NCI-H128 (cell line): ENCODE data around the gene CTIF.
"Not testable (repeated sequence)": the region's sequence is repeated elsewhere in the genome, so short reads cannot be mapped to it uniquely, and the experiment has no call there.

ENCODE experiments used
- DNase-seq: peaks from one replicate; lab custom pipeline; 2025; ENCODE audit not compliant: unreplicated experiment; lab: John Stamatoyannopoulos, UW

CTIF gene

GRCh38 chr18:48700446-48700845 is 161.6 kb downstream of the CTIF start:
- no peak for DNase-seq

- no peak for DNase-seq
These were observed 163.7 kb downstream of the CTIF start for GRCh38 chr18:48702346-48703027.

- DNase-seq: no peak
These were observed 164.2 kb downstream of the CTIF start for GRCh38 chr18:48703028-48703386.

DNA sequence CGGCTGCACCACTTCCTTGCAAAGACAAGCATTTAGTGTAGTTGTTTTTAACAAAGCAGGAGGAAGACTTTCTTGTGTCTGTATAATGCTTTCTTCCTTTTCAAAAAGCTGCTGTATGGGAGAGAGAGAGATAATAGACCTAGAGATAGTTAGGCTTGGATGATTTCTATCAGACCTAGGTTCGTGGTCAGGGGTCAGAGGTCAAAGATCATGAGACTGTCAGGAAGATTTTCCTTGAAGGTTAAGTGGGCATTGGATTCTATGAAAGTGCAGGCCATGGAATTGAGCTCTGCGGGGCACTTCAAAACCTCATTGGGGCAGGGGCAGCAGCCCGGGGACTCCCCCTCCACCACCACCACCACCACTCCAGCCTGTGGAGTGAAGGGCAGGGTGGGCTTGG is 164.6 kb downstream of the CTIF start:
- DNase-seq: no peak

DNA sequence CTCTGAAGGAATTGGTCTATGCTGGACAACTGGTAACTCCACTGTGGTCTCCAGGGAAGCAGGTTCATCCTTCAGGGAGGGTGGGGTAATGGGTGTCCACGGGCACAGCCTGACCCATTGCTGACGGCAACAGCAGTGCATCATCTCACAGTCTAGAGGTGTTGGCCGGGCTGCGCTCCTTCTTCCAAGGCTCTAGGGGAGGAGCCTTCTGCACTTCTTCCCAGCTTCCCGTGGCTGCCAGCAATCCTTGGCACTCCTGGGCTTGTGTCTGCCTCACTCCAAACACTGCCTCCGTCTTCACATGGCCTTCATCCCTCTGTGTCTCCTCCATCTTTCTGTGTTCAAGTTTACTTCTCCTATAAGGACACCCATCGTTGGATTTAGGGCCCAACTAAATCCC is 166.2 kb downstream of the CTIF start:
- no peak for DNase-seq

DNA sequence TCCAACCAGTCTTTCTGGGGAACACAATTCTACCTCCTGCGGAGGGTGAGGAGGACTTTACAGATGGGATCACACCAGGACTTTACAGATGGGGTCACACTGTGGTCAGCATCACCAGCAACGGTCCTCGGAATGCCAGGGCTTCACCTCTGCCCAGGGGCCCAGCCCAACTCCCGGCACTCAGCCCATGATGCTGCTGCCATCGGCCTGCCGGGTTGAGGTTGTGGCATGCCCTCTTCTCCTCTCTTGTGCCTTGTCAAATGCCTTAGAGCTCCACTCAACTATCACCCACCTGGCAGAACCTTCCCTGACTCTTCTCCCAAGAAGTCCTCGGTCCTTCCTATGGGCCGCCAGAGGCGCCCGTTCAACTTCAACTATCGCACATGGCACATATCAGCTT is 166.7 kb downstream of the CTIF start:
- no peak for DNase-seq

DNA sequence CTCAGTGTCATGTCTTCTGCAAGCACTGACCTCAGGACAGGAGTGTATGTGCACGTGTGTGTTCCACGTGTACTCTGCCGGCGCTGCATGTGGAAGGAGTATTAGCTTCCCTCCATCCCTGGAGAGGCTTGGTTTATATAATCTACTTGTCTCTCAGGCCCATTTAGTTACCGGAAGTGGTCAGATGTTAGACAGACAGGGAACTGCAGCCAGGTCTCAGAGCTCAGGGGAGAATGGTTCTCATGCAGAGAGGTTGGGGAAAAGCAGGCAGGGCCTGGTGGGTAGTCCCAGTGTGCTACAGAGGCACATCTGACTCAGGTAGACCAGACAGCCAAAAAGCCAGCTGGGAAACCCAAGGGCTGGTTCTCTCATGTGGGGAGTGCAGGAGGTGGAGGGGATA is 167.9 kb downstream of the CTIF start:
- DNase-seq: no peak

GRCh38 chr18:48707636-48708296 is 168.9 kb downstream of the CTIF start:
- no peak for DNase-seq

GRCh38 chr18:48708807-48709206 is 170.0 kb downstream of the CTIF start:
- no peak for DNase-seq

GRCh38 chr18:48709371-48710062 is 170.7 kb downstream of the CTIF start:
- DNase-seq: no peak

- no peak for DNase-seq
These were observed 173.0 kb downstream of the CTIF start for GRCh38 chr18:48711651-48712486.

DNA sequence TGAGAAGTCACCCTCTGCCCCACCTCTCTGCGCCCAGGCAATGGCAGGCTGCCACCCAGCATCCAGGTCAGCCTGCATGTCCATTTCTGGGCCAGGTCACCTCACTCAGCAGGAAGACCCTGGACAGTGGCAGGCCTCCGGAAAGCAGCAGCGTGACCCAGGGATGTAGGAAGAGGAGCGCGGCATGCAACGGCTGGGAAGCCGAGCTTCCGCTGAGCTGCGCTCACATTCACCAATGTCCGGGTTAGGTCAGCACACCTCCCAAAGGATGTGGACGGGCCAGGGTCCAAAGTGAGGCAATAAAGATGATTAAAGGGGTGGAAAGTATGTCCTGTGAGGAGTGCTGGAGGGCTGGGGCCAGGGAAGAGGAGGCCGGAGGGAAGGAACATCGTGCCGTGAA is 174.5 kb downstream of the CTIF start:
- DNase-seq: no peak

GRCh38 chr18:48714873-48715272 is 176.0 kb downstream of the CTIF start:
- no peak for DNase-seq

DNA sequence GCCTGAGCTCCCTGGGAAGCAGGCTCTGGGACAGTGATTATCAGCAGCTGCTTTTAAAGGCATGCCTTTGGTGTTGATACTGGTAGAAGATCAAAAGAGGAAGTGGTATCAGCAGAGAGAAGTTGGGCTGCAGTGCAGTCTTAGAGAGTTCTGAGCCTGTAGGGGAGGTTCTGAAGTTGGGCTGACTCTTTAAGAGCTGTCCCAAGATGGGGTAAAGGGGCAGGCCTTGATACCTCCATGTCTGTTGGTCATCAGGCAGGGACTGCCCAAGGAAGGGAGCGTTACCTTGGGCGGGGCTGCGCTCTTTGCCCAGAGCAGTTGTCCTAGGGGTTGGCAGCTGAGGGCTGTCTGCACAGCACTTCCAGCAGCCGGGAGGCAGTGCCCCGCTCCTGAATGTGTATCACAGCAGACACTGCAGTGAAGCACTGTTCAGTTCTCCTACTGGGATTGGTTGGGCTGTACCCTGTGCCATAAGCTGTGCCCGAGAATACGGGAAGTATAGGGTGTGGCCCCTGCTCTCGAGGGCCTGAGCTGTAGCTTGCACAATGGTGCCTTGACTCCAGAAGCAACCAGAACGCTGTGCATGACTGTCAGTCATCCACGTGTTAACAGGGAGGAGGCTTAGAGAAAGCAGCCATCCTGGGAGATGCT is 177.0 kb downstream of the CTIF start:
- no peak for DNase-seq

DNA sequence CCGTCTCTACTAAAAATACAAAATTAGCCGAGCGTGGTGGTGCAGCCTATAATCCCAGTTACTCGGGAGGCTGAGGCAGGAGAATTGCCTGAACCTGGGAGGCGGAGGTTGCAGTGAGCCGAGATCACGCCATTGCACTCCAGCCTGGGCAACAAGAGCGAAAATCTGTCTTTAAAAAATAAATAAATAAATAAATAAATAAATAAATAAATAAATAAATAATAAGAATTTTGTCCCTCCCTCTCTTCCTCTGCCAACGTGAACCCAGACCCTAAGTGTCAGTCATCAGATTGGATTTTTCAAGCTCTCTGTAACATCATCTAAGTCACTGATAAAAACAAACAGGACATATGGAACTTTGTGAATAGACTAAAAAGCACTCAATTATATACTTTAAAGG is 178.4 kb downstream of the CTIF start:
- not testable (repeated sequence) for DNase-seq

DNA sequence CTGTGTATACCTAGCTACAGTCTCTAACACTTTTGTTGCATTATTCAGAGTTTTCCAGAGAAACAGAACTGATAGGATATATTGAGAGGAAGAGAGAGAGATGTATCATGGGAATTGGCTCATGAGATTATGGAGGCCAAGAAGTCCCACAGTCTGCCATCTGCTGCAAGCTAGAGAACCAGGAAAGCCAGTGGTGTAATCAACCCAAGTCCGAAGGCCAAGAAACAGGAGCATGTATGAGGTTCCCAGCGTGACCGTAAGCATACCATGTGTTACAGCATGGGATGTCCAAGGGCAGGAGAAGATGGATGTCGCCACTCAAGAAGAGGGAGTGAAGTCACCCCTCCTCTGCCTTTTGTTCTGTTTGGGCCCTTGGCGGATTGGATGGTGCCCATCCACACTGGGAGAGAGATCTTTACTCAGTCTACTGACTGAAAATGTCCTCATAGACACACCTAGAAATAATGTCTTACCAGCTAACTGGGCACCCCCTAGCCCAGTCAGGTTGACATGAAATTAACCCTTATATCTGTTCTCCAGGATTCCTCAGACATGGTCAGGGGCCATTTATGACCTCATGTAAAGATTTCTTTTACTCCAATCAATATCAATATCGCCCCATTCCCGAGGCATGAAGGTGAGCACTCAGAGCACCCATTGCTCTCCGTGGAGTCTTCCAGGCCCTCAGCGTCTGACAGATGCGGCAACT is 179.6 kb downstream of the CTIF start:
- DNase-seq: no peak

DNA sequence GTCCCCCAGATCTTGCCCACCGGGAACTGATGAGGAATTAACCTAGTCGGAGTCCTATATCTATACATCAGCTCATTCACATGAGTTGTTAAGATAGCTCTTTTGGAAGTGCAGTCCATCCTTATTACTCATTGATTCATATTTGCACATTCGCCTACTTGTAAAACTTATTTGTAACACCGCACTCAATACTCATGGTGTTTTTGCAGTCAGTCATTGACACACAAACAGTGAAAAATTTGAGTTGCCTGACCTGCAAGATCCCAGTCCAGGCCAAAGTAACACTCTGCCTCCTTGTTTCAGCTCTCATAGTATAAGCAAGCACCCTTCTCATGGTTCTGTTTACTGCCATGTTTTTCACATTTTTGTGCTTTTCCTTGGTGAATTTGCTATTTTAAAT is 180.6 kb downstream of the CTIF start:
- DNase-seq: no peak

- DNase-seq: no peak
These were observed 181.3 kb downstream of the CTIF start for GRCh38 chr18:48719974-48720654.

GRCh38 chr18:48720655-48721025 is 181.8 kb downstream of the CTIF start:
- DNase-seq: no peak

DNA sequence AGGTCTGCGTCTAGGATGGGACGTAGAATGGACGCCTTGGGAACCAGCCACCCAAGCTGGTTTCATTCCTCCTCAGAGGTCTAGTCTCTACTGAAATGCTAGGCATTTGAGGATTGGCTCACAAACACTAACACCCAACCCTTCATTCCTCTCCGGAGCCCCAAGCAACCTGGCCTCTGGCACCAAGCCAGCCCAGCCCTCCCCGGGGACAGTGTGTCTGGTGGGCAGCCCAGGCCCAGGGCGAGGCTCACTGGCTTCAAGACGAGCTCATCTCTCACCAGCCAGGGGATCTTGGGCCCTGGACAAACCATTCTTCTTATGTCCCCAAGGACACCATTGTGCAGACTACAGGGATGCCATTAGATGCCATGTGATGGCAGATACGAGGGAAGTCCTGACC is 182.5 kb downstream of the CTIF start:
- DNase-seq: no peak
